NCI-H1105 (cell line): ENCODE data around the gene ZNF367.
A peak's percentile ranks its signal among the peaks of the same experiment; 100 is the strongest.

Experiments
- DNase-seq: peaks from one replicate; lab custom pipeline; 2025; lab: John Stamatoyannopoulos, UW

Gene ZNF367

DNA sequence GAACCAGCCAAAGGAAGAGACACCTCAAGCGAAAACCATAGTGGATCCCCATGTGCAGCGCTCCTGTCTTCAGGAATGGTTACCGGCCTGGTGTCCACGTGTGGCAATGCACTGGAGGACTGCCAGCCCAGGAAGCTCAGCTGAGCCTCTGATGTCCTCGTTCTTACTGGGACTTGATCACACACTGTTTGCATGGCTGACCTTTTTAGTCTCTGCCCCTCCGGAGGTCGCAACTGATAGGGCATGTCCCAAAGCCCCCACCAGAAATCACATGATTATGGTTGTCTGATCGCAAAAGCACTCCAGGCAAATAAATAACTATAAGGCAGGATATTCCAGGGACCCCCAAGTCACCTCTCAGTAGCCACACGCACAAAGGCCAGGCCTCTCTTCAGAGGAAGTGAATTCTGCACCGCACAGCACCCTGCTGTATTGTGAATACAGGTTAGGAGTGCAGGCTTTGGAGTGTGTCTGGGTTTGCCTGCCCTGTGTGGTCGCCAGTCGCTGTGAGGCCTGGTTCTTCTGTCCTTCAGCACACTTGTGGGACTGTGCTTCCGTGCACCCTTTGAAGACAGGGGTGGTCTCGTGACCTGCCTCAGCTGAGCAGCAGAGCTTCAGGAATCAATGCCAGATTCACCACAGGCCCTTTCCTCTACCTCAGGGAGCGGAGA is 18.4 kb upstream of the ZNF367 start:
- no peak for DNase-seq

DNA sequence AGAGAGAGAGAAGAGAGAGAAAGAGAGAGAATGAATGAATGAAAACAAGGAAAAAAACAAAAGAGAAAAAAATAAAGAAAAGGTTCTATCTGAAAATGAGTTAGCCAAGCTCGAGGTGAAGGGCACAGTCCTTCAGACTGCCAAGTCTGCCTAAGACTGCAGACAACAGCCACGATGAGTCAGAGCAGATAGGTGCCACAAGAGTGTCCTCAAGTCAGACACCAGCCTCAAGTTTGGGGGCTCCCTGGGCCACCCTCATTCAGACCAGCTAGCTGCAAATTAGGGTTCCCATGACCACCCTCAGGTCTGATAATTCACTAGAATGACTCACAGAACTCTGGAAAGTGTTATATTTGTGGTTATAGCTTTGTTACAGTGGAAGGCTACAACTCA is 17.9 kb upstream of the ZNF367 start:
- no peak for DNase-seq

DNA sequence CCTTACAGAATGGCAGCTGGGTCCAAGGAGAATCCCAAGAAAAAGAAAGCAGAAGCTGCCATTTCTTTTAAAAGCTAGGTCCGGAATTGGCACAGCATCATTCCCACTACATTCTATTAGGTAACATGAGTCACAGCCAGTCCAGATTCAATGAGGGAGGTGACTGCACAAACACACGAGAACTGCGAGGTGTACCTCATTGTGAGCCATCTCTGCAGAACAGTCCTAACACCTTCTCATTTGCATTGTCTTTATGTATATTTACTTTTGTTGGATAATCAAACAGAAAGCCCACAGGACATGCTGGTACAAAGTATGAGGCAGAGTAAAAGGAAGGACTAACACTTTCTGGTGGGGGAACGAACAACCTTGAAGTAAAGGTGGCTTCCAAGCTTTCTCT is 17.2 kb upstream of the ZNF367 start:
- DNase-seq = no peak

DNA sequence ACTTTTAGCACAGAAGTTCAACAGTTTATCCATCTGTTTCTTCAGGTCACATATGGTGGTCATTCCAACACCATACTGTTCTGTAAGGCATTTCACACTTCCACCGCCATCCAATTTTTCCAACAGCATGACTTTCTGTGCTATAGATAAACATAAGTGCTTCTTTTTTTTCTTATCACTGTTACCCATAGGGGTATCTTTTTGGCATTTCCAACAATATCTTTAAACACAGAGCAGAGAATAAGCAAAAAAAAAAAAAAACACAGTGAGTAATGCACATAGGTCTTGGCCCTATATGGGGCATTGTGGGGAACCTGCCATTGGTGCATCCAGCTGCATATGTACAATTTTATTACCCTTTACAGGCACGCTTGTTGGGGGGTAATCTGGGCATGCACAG is 12.2 kb upstream of the ZNF367 start:
- DNase-seq = no peak

DNA sequence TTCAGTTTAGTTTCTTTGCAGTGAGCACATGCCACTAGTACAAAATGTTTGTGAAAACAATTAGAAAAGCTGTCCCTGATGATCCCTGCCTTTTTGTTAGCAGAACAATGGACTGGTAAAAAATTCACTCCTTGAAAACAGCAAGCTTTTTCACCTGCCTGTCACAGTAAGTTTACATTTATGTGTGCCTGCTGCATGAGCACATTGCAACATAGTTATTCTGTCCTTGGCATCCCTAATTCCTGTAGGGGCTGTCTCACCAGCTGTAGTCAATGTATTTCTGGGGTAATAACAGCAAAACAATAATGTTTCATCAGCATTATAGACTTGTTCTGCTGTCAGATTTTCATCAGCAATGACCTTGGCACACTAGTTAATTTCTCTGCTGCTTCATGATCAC is 11.6 kb upstream of the ZNF367 start:
- DNase-seq = no peak

DNA sequence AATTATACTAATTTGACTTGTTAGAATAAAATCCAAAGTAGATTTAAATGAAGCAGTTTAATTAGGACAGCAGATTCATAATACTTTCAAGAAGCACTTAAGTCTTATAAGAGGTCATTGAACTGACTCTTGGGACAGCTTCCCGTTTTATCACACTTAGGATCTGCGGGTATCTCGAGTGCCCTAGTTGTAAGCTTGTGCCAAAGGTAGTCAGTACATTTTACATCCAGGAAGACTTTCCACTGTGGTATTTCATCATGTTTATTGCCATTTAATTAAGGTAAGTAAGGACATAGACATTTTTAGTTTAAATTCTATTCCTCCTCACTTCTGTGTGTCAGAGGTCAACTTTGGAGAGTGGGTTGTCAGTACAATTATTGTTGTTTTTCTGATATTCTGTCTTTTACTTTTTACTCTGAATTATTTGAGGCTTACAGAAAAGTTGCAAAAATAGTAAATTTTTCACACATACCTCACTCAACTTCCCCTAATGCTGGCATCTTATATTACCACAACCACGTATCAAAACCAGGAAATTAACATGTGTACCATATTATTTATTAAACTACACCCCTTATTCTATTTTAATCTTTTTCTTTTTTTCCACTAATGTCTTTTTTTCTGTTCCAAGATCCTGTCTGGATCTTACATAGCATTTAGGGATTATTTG is 7.5 kb upstream of the ZNF367 start:
- no peak for DNase-seq

DNA sequence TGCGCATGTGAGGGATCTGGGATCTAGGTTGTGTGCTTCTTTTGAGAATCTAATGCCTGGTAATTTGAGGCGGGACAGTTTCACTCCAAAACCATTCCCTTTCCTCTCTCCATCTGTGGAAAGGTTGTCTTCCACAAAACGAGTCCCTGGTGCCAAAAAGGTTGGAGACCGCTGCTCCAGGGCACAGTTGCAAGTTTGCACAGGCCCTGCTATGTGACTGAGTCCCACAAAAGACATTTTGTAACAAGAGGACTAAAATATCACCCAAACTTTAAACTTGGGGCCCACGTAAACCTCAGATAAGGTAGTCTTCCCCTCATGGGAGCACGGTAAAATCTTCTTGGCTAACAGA is 5.8 kb upstream of the ZNF367 start:
- no peak for DNase-seq

DNA sequence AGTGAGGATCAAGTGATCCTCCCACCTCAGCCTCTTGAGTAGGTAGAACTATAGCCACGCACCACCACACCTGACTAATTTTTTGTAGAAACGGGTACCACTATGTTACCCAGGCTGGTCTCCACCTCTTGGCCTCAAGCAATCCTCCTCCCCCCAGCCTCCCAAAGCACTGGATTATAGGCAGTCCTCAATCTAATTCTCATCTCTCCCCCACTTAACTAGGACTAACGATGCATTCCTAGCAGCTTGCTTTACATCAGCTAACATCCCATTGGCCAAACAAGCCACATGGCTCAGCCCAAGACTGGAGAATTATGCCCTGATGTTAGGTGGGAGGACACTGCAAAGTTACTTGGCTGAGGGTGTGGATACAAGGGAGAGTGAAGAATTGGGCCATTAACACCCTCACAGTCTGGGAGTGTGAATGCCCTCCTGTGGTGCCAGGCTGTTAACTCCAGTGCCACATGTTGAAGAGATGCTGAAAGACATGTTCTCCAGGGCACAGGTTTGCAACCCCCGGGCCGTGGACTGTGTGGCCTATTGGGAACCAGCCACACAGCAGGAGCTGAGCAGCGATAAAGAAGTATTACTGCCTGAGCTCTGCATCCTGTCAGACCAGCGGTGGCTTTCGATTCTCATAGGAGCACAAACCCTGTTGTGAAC is 5.3 kb upstream of the ZNF367 start:
- no peak for DNase-seq

DNA sequence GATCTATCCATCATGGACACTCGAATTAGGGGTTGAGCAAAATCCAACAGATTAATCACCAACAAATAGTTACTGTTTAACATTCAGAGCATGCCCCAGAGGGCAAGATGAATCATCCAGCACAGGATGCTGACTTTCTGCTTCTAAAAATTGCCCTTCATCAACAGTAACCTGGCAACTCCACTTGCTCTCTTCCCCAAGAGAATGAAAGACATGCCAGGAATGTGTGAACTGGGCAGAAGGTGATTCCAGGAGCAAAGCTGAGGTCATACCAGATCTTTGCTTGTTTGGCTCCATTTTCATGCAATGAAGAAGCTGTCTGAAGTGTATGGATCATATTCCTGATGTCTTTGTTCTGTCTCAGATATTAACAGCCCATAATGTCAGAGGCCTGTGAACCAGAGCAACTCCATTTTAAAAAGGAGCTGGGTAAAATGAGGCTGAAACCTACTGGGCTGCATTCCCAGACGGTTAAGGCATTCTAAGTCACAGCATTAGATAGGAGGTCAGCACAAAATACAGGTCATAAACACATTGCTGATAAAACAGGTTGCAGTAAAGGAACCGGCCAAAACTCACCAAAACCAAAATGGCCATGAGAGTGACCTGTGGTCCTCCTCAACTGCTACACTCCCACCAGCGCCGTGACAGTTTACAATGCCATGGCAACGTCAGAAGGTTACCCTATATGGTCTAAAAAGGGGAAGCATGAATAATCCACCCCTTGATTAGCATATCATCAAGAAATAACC is 2.5 kb upstream of the ZNF367 start:
- DNase-seq = no peak

DNA sequence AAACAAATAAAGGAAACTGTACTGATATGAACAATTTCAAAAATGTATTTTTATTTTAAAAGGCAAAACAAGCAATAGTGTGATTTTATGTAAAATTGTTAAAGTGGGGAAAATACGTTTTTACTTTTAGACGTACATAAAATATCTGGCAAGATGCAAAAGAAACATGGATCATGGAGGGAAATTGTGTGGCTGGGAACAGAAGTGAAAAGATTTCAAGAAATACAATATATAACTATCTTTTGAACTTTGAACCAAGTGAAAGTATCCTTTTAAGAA is 1.5 kb upstream of the ZNF367 start:
- DNase-seq = no peak

DNA sequence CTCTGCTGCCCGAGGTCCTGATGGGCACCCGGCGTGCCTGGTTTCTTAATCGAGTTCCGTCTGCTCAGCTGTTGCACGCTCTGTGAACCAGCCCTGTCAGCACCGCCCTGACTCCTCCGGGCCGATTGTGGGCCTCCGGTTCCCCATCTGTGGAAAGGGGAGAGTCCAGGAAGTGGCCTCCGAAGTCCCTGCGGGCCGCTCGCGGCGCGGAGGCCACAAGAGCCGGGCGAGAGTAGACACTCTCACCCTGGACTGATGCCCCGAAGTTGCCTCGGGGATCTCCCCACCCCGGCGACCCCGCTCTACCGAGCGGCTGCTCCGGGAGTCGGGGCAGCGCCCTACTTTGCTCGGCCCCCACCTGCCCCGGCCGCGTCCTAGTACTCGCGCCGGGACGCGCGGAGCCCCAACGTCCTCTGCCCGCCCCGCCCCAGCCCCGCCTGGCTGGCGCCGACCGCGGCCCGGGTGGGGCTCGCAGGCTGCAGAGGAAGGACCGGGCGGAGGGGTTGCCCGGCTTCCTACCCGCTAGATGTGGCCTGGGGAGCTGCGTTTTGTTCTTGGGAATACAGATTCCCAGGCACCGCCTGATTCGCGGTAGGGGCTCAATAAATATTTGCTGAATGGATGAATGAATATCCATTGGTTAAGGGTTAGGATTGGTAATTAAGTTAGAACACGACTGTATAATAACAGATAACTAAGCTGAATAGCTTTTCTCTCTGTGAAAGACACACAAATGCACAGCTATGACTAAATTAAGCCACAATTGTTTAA is 935 bp upstream of the ZNF367 start:
- DNase-seq = peak; percentile 66

DNA sequence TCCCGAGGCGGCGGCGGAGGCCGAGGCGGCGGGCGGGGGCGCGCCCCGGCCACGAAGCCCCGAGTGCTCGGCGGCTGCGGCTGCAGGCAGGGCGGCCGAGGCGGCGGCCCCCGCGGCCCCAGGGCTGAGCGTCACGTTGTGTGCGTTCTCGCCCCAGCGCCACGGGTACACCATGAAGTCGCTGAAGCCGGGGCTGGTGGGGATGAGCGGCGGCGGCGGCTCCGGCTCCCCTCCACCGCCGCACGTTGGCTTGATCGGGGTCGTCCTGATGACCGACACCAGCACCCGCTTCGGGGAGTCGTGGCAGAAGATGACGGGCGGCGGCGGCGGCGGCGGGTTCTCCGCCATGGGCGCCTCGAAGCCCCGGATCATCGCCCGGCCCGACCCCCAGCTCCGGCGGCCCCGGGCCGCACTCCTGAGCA is 498 bp downstream of the ZNF367 start:
- no peak for DNase-seq

DNA sequence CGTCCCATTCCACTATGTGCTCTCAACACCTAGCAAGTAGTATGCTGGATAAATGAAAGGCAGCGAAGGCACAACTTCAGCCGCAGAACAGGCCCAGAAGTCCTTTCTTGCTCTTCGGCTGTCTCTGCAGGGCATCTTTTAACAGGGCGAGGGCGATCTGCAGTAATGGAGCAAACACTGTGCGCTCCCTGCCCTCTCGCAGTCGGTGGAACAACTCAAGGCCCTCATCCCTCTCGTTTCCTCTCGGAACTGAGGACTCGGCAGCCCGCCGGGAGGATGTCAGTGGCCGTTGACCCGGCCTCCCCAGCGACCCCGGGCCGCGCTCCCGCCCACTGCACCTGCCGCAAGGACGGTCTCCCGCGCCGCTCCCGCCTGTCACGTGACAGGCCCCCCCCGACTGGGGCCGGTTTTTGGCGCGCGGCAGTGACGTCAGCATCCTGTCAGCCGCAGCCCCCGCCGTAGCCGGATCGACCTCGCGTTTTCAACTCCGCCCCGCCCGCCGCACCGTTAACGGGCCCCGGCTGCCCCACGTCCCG is 1.1 kb downstream of the ZNF367 start:
- DNase-seq = peak; percentile 79

DNA sequence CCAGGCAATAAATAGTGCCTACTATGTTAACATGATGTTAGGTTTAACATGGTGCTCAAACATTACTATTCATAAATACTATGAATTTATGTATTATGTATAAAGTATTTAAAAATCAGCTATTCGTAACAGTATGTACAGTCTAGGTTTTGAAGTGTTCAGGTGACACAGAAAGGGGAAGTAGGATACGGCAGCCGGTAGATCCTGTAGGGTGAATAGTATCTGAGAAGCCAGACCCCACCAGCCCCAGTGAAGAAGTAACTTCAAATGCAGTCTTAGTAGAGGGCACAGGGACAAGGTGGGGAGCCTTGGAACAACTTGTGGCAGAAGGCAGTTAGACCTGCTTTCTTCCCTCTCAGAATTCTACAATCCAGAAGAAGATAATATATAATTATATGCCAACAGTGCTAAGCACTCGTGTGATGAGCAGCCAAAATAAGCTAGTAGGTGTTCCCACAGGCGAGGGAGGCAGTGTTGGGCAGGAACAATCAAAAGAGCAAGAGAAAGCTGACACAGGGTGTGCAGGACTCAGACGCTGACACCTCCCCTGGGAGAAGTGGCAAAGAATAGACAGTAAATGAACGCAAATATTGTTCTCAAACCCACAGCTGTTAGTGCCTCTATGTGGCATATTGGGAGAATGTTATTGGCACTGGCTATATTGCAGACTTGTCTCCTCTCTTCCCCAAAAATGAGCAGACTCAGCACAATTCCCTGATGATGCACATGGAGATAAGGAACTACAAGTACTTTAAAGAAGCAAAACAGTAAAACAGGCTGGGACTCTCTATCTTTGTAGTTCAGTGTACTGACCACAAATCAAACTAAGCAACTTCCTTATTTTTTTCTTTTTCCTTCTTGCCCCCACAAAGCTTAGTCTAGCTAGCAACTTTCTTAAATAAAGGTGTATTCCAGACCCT is 4.6 kb downstream of the ZNF367 start:
- no peak for DNase-seq

DNA sequence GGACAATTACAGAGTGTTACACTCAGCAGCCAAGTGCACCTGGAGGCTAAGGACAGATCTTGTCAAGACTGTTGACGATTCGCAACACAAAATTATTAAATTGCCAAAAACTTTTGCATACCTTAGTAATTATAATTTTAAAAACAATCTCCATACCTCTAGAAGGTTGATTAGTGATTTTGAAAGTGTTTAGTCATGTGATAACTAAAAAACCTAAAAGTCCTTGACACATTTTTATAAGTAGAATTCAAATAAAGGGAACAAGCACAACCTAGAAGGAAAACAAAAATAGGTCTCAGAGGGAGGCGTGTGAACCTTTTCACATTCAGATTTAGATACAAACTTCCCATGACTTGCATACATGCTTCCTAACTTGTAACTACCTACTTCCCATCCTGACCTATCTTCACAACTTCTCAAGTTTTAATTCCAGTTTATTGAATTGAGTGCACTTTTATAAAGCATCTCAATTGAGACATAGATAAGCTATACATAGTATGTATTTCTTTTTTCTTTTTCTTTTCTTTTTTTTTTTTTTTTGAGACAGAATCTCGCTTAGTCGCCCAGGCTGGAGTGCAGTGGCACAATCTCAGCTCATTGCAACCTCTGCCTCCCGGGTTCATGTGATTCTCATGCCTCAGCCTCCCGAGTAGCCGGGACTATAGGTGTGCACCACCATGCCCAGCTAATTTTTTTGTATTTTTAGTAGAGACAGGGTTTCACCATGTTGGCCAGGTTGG is 5.8 kb downstream of the ZNF367 start:
- no peak for DNase-seq

DNA sequence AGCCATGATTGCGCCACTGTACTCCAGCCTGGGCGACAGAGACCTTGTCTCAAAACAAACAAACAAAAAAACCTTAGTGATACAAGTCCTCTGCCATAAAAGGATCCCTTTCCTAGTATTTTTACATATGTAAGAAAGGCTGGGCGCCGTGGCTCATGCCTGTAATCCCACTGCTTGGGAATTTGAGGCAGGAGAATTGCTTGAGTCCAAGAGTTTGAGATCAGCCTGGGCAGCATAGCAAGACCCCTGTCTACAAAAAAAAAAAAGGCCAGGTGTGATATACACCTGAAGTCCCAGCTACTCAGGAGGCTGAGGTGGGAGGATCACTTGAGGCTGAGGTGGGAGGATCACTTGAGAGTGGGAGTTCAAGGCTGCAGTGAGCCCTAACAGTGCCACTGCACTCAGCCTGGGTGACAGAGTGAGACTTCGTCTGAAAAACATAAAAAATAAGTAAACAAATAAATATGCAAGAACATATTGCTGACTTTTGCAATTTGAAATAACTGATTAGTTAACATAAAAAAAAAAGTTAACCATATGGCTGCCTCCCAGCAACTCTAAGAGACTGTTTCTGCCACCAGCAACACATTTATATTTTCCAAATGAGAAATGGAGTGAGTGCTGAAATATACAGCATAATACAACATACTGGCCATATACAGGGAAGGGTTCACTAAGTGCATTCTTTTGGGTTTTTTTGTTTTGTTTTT is 6.9 kb downstream of the ZNF367 start:
- no peak for DNase-seq

DNA sequence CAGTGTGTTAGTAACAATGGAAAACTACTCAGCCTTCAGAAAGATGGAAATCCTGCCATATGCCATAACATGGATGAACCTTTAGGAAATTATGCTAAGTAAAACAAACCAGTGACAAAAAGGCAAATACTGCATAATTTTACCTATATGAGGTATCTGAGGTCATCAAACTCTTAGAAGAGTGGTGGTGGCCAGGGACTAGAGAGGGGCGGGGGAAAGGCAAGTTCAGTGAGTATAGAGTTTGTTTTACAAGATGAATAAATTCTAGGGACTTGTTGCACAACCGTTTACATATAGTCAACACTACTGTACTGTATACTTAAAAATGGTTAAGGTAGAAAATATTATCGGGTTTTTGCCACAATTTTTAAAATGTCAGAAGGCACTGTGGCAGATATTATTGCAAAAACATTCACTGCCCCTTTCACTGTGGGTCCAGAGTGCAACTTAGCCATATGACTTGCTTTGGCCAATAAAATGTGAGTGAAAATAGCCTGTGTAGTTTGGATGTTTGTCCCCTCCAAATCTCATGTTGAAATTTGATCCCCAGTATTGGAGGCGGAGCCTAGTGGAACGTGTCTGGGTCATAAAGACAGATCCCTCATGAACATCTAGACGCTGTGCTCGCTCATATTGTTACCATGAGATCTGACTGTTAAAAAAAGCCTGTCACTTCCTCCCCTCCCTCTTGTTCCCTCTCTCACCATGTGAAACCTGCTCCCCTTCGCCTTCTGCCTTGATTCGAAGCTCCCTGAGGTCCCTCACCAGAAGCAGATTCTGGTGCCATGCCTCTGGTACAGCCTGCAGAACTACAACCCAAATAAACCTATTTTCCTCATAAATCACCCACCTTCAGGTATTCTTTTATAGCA is 9.5 kb downstream of the ZNF367 start:
- no peak for DNase-seq

DNA sequence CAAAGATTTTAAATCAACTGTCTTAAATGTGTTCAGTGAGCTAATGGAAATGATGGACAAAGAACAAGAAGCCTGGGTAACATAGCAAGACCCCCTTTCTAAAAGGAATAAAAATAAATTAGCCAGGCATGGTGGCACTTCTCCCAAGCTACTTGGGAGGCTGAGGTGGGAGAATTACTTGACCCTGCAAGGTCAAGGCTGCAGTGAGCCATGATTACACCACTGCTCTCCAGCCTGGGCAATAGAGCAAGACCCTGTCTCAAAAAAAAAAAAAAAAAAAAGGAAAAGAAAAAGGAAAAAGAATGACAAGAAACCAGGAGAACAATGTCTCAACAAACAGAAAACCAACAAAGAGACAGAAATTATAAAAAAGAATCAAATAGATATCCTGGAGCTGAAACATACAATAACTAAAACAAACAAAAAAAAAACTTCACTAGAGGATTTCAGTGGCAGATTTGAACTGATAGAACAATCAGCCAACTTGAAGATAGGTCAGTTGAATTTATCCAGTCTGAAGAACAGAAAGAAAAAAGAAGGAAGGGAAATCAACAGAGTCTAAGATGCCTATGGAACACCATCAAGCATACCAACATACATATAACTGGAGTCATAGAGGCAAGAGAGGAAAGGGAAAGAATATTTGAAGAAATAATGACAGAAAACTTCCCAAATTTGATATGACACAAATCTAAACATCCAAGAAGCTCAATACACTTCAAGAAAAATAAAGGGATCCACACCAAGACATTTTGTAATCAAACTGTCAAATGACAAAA is 17.8 kb downstream of the ZNF367 start:
- no peak for DNase-seq
